ENCODE data around the gene B3GAT2. TPM values are rescaled to one million over a fixed set of nuclear protein-coding genes. Genes with fewer than 3 reads are reported as not detected.

Gene B3GAT2
- total RNA-seq, 1 experiment from 2014 or later, result not detected

- intact Hi-C loops (cut with micrococcal nuclease), result no loop called here
- H3K79me2 ChIP-seq (ENCODE audit: insufficient read depth, low read length), result no peaks in the 10 kb centered on the region
- RAD21 ChIA-PET (ENCODE audit: low non-redundant PET in 1 of 2, low total read pairs in 2 of 2, uncharacterized antibody in 2 of 2, unreplicated experiment in 2 of 2), result no interaction called here
- no TSS peak for BruUV-seq (replicated peaks)
- H4K20me1 ChIP-seq (ENCODE audit: insufficient read depth), result no peaks in the 10 kb centered on the region
- H3K4me2 ChIP-seq (ENCODE audit: low read length), result no peak overlapping the region
- CTCF ChIA-PET, result no interaction called here
- H3K27ac ChIP-seq (ENCODE audit: low read depth, low read length), result no peak overlapping the region
- no peaks in the 10 kb centered on the region for H3K36me3 ChIP-seq (ENCODE audit: control insufficient read depth in 1 of 2, insufficient read depth in 2 of 2, low read length in 2 of 2)
- peaks cover 17% of the 10 kb centered on the region; the same call in 1 of the 2 replicates for H3K27me3 ChIP-seq (ENCODE audit: insufficient read depth, low read length)
- no peak overlapping the region for H2AFZ ChIP-seq (ENCODE audit: low read depth, low read length, poor library complexity, severe bottlenecking)
- no peak overlapping the region for H3K4me3 ChIP-seq (replicated peaks in 1 of 2; ENCODE audit: low read depth in 1 of 2, low read length in 2 of 2)
- no peaks in the 10 kb centered on the region for H3K4me1 ChIP-seq (ENCODE audit: control insufficient read depth in 1 of 2, insufficient read depth in 2 of 2, low read length in 2 of 2)
- no peak for DNase-seq (ENCODE audit: low read depth, low spot score)
- TF ChIP-seq ZBTB33 (IDR thresholded peaks at IDR 0.05; ENCODE audit: extremely low read depth, insufficient replicate concordance, low read length) (no peak), TCF7L2 (IDR thresholded peaks at IDR 0.05; ENCODE audit: borderline replicate concordance, extremely low read depth, insufficient read depth, insufficient read length) (no peak), EGR1 (IDR thresholded peaks at IDR 0.05; ENCODE audit: low read depth) (no peak), JUND (IDR thresholded peaks at IDR 0.05) (no peak), SRF (IDR thresholded peaks at IDR 0.05; ENCODE audit: low read depth) (no peak)
- ATAC-seq, result no peak
- POLR2A ChIA-PET, result no interaction called here
- H3K9me3 ChIP-seq (ENCODE audit: control insufficient read depth in 1 of 2, insufficient read depth in 1 of 2, low read depth in 1 of 2, low read length in 2 of 2), result no peaks in the 10 kb centered on the region
- H3K9me2 ChIP-seq (ENCODE audit: insufficient read depth), result no peaks in the 10 kb centered on the region
- no peak overlapping the region for H3K9ac ChIP-seq (ENCODE audit: low read length)
These were observed 53.0 kb downstream of the B3GAT2 start for GRCh38 chr6:70903665-70904452.

- no peak overlapping the region for H3K9ac ChIP-seq (ENCODE audit: low read length)
- no peaks in the 10 kb centered on the region for H3K36me3 ChIP-seq (ENCODE audit: control insufficient read depth in 1 of 2, insufficient read depth in 2 of 2, low read length in 2 of 2)
- BruUV-seq (replicated peaks), result no TSS peak
- no peak overlapping the region for H3K27ac ChIP-seq (ENCODE audit: low read depth, low read length)
- no peaks in the 10 kb centered on the region for H3K79me2 ChIP-seq (ENCODE audit: insufficient read depth, low read length)
- ATAC-seq (peak; percentile 65; the same call in 1 of the 2 replicates), DNase-seq (ENCODE audit: low read depth, low spot score) (peak; percentile 4)
- H3K4me2 ChIP-seq (ENCODE audit: low read length), result no peak overlapping the region
- 0 out of 2 replicates have a peak, but pooled peaks cover 5% of the 10 kb centered on the region for H3K27me3 ChIP-seq (ENCODE audit: insufficient read depth, low read length)
- intact Hi-C loops (cut with micrococcal nuclease), result no loop called here
- H3K4me1 ChIP-seq (ENCODE audit: control insufficient read depth in 1 of 2, insufficient read depth in 2 of 2, low read length in 2 of 2), result no peaks in the 10 kb centered on the region
- RAD21 ChIA-PET (ENCODE audit: low non-redundant PET in 1 of 2, low total read pairs in 2 of 2, uncharacterized antibody in 2 of 2, unreplicated experiment in 2 of 2), result no interaction called here
- H3K9me3 ChIP-seq (ENCODE audit: control insufficient read depth in 1 of 2, insufficient read depth in 1 of 2, low read depth in 1 of 2, low read length in 2 of 2), result no peaks in the 10 kb centered on the region
- TF ChIP-seq ZFX (IDR thresholded peaks at IDR 0.05), result no peak
- TF ChIP-seq CTCF (IDR thresholded peaks at IDR 0.05 in 2 of 3, conservative IDR thresholded peaks at IDR 0.05 in 1 of 3; ENCODE audit: borderline replicate concordance in 1 of 3, insufficient read depth in 1 of 3, low read depth in 2 of 3, low read length in 2 of 3), result peak in 2 of 3 experiments; percentile 50 to 55; a peak in 4 of 6 replicates
- no peak overlapping the region for H2AFZ ChIP-seq (ENCODE audit: low read depth, low read length, poor library complexity, severe bottlenecking)
- no peak overlapping the region for H3K4me3 ChIP-seq (replicated peaks in 1 of 2; ENCODE audit: low read depth in 1 of 2, low read length in 2 of 2)
- no peaks in the 10 kb centered on the region for H3K9me2 ChIP-seq (ENCODE audit: insufficient read depth)
- CTCF ChIA-PET, result interaction anchor here (0.7 to 2.4 kb wide), 5 partner anchors 10 to 680 kb away, joined by 3 to 7 read pairs (median 6); no protein-coding TSS in a partner anchor
- H4K20me1 ChIP-seq (ENCODE audit: insufficient read depth), result no peaks in the 10 kb centered on the region
- POLR2A ChIA-PET, result no interaction called here
These were observed 55.5 kb downstream of the B3GAT2 start for GRCh38 chr6:70901324-70901723.
